Eye (tissue), 1 donor: ENCODE data around the gene ADRA2B.

Experiments used
- DNase-seq: peaks from one replicate; pipeline ENCODE4 v3.0.0-alpha.2; 2015

ADRA2B gene

GRCh38 chr2:96103187-96103601, 13.2 kb downstream of the ADRA2B start:
- no peak for DNase-seq

GRCh38 chr2:96102596-96103186, 13.7 kb downstream of the ADRA2B start:
- DNase-seq = no peak

- DNase-seq = no peak
Measured at GRCh38 chr2:96100893-96101304, 15.5 kb downstream of the ADRA2B start.

GRCh38 chr2:96099861-96100798, 16.2 kb downstream of the ADRA2B start:
- DNase-seq = no peak

- DNase-seq = no peak
Measured at GRCh38 chr2:96098900-96099590, 17.3 kb downstream of the ADRA2B start.

GRCh38 chr2:96097951-96098823, 18.2 kb downstream of the ADRA2B start:
- DNase-seq = no peak

- DNase-seq = no peak
Measured at GRCh38 chr2:96097441-96097840, 18.9 kb downstream of the ADRA2B start.

GRCh38 chr2:96095116-96095636, 21.2 kb downstream of the ADRA2B start:
- no peak for DNase-seq

- DNase-seq = no peak
Measured at GRCh38 chr2:96093528-96093927, 22.8 kb downstream of the ADRA2B start.

- DNase-seq = no peak
Measured at GRCh38 chr2:96092951-96093350, 23.4 kb downstream of the ADRA2B start.

- DNase-seq = no peak
Measured at GRCh38 chr2:96092573-96092877, 23.8 kb downstream of the ADRA2B start.

- DNase-seq = peak; percentile 13
Measured at GRCh38 chr2:96091711-96092572, 24.4 kb downstream of the ADRA2B start.

- no peak for DNase-seq
Measured at GRCh38 chr2:96091141-96091710, 25.1 kb downstream of the ADRA2B start.

GRCh38 chr2:96090196-96090926, 26.0 kb downstream of the ADRA2B start:
- DNase-seq = no peak

- DNase-seq = no peak
Measured at GRCh38 chr2:96089356-96090195, 26.8 kb downstream of the ADRA2B start.

- DNase-seq = no peak
Measured at GRCh38 chr2:96088340-96089335, 27.7 kb downstream of the ADRA2B start.

- no peak for DNase-seq
Measured at GRCh38 chr2:96087130-96087529, 29.2 kb downstream of the ADRA2B start.
